GM21786 (cell line): ENCODE results near the gene NCK2.

ENCODE experiments used
- ATAC-seq: cut with Tn5 transposase; IDR thresholded peaks from one replicate; pipeline ENCODE4 v1.9.1; 2021; ENCODE audit not compliant: unreplicated experiment

NCK2 gene

GRCh38 chr2:105809097-105809473, 64.4 kb downstream of the NCK2 start:
- ATAC-seq: no peak

GRCh38 chr2:105809723-105810122, 65.0 kb downstream of the NCK2 start:
- ATAC-seq: no peak

- ATAC-seq: peak; percentile 97
Observed at GRCh38 chr2:105812180-105813044, 67.7 kb downstream of the NCK2 start.

GRCh38 chr2:105813045-105813315, 68.3 kb downstream of the NCK2 start:
- ATAC-seq: no peak

- no peak for ATAC-seq
Observed at GRCh38 chr2:105813405-105813804, 68.7 kb downstream of the NCK2 start.

- ATAC-seq: no peak
Observed at GRCh38 chr2:105814291-105814940, 69.7 kb downstream of the NCK2 start.

GRCh38 chr2:105815401-105815800, 70.7 kb downstream of the NCK2 start:
- ATAC-seq: no peak

- ATAC-seq: no peak
Observed at GRCh38 chr2:105820151-105820550, 75.4 kb downstream of the NCK2 start.

- no peak for ATAC-seq
Observed at GRCh38 chr2:105820691-105821090, 76.0 kb downstream of the NCK2 start.

- ATAC-seq: no peak
Observed at GRCh38 chr2:105821428-105822125, 76.9 kb downstream of the NCK2 start.

GRCh38 chr2:105822186-105822585, 77.5 kb downstream of the NCK2 start:
- peak; percentile 95 for ATAC-seq

GRCh38 chr2:105824446-105824845, 79.7 kb downstream of the NCK2 start:
- ATAC-seq: no peak

- peak; percentile 51 for ATAC-seq
Observed at GRCh38 chr2:105827351-105828096, 82.8 kb downstream of the NCK2 start.

GRCh38 chr2:105828558-105828957, 83.8 kb downstream of the NCK2 start:
- ATAC-seq: peak; percentile 67

- ATAC-seq: peak; percentile 86
Observed at GRCh38 chr2:105834931-105835330, 90.2 kb downstream of the NCK2 start.

- no peak for ATAC-seq
Observed at GRCh38 chr2:105836341-105836740, 91.6 kb downstream of the NCK2 start.

- ATAC-seq: no peak
Observed at GRCh38 chr2:105836840-105837692, 92.4 kb downstream of the NCK2 start.

- ATAC-seq: no peak
Observed at GRCh38 chr2:105839793-105840192, 95.1 kb downstream of the NCK2 start.

- ATAC-seq: no peak
Observed at GRCh38 chr2:105840933-105841332, 96.2 kb downstream of the NCK2 start.

GRCh38 chr2:105841551-105841950, 96.8 kb downstream of the NCK2 start:
- ATAC-seq: no peak
